GM12801 (cell line): Measurements from ENCODE around the gene RPL34.

Experiments
- CTCF ChIP-seq: IDR thresholded peaks from one replicate; pipeline ENCODE4 v1.5.1; 2011; ENCODE audit warnings: control low read depth; ENCODE audit not compliant: insufficient read length; ENCODE audit errors: extremely low read depth

RPL34 gene

GRCh38 chr4:108611365-108611764, 9.0 kb upstream of the RPL34 start:
- TF ChIP-seq CTCF = no peak

- no peak for TF ChIP-seq CTCF
These were observed 8.0 kb upstream of the RPL34 start for GRCh38 chr4:108612365-108612764.

GRCh38 chr4:108619372-108620100, 840 bp upstream of the RPL34 start:
- no peak for TF ChIP-seq CTCF

GRCh38 chr4:108620933-108621905, 843 bp downstream of the RPL34 start:
- no peak for TF ChIP-seq CTCF

- no peak for TF ChIP-seq CTCF
These were observed 1.6 kb downstream of the RPL34 start for GRCh38 chr4:108622022-108622421.

- no peak for TF ChIP-seq CTCF
These were observed 2.5 kb downstream of the RPL34 start for GRCh38 chr4:108622828-108623227.

GRCh38 chr4:108624263-108625056, 4.1 kb downstream of the RPL34 start:
- no peak for TF ChIP-seq CTCF
